NCI-H69 (cell line): Measurements from ENCODE around the gene SRMS.

Experiments
- DNase-seq: peaks from one replicate; lab custom pipeline; 2025; lab: John Stamatoyannopoulos, UW

The SRMS gene

DNA sequence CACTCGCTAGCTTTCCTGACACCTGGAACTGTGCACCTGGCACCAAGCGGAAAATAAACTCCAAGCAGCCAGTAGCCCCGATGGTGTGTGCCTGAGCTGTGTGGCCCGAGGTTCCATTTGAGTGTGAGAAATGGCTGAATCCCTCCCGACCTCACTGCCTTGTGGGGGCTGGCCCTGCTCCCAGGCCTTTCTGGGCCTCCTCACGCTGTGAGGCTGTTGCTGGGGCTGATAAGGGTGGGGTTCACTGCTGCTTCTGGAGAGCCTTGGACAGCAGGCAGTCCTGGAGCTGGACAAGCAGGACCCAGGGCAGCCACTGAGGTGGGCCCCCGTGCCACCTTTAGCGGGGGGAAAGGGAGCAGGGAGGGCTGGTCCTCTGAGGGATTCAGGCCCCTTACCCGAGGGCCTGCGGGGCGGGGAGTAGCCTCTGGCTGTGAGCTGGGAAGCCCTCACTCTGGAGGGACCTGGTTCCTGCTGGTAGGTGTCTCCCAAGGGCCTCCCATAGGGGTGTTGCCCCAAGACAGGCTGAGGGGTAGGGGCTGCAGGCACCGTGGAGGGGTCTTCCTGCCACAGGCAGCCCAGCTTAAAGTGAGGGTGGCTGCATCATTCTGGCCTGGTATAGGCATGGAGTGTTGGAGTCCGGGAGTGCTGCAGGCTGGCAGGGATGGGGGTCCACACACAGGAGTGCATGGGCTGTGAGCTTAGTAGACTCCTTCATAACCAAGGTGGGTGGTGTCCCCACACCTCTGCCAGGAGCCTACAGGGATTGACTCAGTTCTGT, 25.3 kb downstream of the SRMS start:
- DNase-seq: no peak

DNA sequence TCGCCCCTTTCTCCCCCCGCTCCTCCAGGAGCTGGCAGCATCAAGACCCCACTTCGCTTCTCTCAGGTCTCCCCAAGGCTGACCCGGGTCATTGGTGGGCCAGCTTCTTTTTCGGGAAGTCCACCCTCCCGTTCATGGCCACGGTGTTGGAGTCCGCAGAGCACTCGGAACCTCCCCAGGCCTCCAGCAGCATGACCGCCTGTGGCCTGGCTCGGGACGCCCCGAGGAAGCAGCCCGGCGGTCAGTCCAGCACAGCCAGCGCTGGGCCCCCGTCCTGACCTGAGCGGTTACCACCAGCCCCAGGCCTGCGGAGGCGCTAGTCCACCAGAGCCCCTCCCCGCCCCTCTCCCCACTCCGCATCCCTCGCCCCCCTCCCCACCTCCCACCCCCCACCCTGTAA, 25.9 kb downstream of the SRMS start:
- DNase-seq: no peak

DNA sequence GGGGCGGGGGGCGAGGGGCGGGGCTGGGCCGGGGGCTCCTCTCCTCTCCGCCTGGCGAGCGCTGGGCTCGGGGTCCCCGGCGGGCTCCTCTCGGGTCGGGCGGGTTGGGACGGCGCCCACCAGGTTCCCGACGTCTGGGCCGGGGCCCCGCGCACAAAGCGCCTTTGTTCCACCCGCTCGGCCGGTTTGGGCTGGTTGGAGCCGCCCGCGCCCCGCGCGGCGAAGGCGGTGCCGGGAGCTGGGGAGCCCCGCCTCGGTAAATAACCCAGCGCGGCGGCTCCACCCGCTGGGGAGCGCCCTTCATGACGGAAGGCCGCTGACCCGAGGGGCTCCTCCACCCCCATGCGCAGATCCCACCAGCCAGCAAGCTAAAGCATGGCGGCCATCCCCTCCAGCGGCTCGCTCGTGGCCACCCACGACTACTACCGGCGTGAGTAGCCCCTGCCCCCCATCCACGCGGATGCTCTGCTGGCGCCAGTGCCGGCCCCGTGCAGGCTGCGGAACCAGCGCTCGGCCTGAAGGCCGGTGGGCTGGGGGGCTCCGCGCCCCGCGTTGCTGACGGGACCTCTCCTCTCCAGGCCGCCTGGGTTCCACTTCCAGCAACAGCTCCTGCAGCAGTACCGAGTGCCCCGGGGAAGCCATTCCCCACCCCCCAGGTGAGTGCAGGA, 26.5 kb downstream of the SRMS start:
- DNase-seq: peak; percentile 61

DNA sequence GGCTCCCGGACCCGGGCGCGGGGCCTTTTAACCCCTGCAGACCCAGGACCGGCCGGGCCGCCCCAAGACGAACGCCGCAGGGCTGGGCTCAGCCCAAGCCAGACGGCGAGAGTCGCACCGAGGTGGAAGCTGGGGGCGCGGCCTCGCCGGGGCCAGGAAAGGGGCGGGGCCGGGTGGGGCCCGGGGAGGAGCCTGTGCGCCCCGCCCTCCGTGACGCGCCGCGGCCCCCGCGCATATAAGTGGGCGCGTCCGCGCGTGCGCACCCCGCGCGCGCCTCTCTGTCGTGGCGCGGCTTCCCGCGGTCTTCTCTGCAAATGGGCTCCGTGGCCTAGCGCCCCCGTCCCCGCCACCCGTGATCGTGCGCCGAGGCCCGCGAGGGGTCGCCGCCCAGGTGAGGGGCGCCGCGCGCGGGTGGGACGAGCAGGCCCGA, 27.0 kb downstream of the SRMS start, which contains the start of gene PPDPF:
TSS of gene PPDPF (plus strand) at position 262 of the 430 bp plus-strand sequence. CDS start 544 bp downstream, outside the sequence.
- DNase-seq: peak; percentile 84

DNA sequence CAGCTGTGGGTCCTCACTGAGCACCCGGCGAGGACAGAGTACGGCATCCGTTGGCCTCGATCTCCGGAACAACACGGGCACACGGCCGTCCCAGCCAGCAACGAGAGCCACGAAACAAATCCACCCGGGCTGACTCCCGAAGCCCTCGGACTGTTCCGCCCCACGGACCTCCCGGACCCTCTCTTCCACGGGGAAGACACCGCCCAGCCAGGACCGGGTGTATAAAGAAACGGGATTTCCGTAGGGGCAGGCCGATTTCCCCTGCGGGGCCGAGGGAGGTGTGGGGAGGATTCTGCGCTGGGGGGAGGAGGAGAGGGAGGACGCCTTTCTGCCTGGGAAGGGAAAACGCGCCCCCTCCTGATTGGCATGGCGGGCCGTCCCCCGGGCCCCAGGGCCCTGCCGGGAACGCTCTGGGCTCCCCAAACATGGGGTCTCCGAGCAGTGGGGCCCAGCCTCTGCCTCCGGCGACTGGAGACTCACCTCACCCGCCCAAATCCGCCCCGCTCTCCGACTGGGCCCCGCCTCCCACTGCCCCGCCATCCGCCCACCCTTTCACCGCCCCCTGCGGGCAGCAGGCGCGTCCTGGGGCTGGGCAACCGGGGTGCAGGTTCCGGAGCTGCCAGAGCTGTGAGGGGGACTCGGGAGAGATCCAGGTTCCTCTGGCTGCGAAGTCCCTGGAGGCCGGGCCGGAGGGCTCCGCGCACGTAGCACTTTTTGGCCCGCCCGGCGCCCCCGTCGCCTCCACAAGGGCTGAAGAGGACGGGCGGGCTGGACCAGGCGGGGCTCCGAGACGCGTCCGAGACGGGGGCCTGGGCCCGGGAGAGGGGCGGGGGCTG, 27.7 kb downstream of the SRMS start:
- peak; percentile 68 for DNase-seq

DNA sequence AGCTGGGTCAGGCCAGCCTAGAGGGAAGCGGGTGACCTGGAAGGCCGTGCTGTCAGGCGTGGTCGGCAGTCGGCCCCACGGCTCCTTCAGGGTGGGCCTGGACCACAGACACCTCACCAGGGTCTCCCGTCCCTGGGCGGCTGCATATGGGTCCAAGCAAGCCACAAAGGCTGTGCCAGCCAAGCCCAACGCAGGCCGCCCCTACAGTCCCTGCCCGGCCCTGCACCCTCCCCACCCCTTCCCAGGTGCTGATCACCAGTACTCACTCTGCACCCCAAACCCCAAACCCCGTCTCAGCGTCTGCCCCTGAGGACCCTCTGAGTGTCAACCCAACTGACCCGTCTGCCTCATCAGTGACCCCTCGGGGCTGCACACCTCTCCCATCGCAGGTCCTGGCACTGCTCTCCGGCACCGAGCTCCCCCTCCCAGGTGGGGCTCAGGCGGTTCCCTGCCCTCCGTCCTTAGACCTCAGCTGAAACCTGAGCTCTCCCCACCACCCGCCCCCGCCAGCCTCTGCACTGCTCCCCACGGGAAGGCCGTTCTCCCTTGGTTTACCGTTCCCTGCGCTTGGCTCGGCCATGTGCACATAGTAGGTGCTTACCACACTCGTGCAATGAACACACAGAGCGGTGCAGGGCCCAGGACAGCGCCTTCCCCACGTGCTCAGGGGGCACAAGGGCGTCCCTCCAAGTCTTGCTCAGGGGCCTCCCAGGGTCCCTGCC, 28.4 kb downstream of the SRMS start:
- no peak for DNase-seq

DNA sequence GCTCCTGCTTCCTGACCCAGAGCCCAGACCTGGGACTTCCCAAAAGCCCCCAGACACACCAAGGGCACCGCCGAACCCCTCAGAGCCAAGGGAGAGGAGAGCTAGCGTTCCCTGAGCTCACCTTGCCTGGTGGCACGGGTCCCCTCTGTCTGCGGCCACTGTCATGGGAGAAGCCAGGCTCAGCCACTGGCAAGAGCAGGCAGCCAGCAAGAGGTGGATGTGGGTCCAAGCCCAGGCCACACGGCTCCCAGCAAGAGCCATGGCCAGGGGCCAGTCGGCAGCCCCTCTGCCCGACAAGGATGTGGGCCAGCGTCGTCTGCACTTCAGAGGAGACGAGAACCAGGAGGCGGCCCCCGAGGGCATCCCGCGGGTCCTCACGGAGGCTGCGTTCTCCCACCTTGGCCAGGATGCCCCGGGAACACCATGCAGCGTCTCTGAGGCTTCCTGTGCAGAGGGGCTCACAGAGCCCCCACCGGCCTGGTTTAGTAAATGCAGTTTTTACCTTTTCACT, 29.1 kb downstream of the SRMS start:
- no peak for DNase-seq

DNA sequence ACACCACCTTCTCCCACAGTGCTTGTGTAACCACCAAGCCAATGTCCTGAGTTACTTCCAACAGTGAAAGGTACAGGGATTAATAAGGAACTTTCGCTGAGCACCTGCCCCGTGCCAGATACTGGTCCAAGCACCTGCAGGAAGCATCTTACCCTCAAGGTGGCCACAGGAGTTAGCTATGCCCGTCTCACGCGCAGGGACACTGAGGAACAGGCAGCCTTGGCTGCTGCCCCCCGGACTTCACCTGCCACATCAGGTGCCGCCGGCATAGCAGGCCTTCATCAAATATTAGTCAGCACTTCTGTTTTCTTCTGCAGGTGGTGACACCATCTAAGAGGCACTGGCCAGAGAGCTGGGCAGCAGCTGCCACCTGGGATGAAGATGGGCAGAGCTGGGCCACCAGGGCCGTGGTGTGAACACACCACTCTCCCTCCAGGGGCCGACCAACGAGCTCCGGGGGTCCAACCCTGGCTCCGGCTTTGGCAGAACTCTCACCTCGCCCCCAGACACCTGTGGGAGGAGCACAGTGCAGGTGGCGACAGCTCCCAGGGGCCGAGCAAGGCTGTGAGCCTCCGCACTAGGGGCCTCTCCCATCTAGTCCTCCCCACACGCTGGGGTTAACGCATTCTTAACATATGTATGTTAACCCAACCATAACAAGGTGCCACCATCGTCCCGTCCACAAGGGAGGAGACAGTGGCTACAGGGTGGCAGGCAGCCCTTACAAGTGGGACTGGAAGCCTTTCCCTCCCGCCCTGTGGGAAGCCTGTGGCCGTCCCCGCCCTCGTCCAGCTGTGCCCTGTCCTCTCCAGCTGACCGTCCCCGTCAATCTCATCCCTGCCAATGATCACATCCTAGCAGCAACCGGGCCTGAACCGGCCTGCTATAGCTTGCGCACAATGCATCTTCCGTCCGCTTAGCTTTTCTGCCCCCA, 29.9 kb downstream of the SRMS start:
- DNase-seq: no peak

DNA sequence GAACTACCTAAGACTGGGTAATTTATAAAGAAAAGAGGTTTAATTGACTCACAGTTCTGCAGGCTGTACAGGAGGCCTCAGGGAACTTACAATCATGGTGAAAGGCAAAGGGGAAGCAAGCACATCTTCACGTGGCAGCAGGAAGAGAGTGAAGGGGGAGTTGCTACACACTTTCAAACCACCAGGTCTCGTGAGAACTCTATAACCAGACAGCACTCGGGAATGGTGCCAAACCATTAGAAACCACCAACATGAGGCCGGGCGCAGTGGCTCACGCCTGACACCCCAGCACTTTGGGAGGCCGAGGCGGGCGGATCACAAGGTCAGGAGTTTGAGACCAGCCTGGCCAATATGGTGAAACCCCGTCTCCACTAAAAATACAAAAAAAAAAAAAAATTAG, 33.0 kb downstream of the SRMS start:
- DNase-seq: peak; percentile 7

DNA sequence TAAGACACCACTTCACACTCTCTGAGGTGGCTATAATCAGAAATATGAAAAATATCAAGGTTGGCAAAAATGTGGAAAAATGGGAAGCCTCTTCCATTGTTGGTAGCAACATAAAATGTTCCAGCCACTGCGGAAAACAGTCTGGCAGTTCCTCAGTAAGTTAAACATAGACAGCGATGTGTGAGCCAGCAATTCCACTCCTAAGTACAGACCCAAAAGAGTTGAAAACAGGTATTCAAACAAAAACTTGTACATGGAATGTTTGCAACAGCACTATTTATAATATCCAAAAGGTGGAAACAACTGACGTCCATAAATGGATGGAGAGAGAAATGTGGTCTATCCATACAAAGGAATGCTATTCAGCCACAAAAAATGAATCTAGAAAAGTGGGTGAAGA, 34.3 kb downstream of the SRMS start:
- DNase-seq: no peak

DNA sequence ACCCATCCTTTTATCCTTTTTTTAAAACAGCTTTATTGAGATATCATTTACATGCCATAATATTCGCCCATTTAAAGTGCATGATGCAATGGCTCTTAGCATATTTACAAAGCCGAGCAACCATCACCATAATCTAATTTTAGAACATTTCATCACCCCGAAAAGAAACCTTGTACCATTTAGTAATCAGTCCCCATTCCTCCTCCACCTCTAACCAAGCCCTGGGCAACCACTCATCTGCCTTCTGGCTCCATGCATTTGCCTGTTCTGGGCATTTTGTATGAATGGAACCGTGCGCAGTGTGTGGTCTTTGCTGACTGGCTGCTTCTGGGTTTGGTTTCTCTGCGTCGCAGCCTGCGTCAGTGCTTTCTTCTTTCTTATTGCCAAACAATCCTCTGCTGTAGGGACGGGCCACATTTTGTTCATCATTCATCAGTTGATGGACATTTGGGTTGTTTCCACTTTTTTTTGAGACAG, 38.4 kb downstream of the SRMS start:
- DNase-seq: no peak

DNA sequence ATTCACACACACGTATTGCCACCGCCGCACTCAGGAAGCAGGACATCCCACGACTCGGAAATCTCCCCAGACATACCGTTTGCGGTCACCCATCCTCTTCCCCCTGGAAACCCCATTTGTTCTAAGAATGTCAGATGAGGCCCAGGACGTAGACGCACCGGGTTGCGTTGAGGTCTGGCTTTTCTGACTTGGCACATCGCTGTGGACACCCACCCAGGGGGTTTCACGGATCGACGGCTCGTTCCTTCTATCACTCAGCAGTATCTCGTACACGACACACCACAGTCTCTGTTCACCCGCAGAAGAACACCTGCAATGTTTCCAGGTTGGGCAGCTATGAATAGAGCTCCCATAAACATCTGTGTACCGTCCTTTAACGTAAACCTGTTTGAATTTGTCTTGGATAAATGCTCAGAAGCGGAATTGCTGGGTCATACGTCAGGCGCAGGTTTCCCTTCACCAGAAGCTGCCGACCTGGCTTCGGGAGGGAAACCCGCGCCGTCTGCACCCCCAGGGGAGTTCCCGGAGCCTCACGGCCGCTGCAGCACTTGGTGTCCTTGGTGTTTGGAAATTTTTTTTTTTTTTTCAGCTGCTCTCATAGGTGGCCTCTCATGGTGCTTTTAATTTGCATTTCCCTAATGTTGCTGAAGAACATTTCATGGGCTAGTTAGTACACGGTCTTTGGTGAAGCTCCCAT, 39.3 kb downstream of the SRMS start:
- DNase-seq: no peak

DNA sequence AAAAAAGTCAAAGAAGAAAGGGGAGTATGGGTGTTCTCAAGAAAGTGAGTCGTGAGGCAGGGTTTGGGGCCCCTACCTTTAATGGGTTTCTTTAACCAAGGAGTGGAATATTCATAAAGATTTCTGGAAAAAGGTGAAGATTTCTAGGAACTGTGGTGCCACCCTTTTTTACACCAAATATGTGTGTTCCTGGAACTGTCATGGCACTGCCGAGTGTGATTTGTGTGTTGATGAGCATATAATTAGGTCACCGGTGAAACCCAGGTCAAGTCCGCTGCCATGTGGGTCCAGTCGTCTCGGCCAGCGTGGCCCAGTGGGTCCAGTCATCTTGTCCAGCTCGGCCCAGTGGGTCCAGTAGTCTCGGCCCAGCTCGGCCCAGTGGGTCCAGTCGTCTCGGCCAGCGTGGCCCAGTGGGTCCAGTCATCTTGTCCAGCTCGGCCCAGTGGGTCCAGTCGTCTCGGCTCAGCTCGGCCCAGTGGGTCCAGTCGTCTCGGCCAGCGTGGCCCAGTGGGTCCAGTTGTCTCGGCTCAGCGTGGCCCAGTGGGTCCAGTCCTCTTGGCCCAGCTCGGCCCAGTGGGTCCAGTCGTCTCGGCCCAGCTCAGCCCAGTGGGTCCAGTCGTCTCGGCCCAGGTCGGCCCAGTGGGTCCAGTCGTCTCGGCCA, 40.3 kb downstream of the SRMS start:
- no peak for DNase-seq

DNA sequence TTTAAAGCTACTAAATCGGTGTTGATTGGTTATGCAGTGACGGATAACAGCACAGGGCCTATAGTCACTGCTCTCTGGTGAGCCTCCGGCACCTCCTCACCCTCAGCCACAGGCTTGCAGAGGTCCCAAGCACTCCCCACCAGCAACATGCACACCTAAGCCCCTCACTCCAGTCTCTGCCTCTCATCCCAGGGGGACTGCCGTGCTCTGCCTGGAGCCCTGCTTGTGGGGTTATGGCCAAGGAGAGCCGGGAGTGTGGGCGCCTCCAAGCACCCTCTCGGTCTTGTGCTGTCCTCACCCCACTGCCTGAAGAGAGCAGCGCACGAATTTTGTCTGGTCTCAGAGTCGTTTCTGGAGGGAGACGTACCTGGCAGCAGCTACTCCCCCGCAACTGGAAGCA, 41.8 kb downstream of the SRMS start:
- no peak for DNase-seq

DNA sequence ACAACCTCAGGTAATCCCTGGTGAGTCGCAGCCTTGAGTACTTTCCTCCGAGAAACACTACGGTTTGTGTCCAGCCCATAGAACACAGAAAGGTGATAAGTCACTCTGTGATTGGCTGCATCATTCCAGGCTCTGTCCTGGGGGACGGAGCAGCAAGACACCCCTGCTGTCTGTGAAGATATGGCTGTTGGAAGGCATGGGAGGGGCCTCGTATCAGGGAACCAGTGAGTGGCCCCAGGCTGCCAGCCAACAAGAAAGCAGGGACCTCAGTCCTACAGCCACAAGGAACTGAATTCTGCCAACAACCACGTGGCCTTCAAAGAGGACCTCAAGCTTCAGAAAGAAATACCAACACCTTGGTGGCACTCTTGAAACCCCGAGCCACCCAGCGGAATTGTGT, 42.3 kb downstream of the SRMS start:
- DNase-seq: no peak

DNA sequence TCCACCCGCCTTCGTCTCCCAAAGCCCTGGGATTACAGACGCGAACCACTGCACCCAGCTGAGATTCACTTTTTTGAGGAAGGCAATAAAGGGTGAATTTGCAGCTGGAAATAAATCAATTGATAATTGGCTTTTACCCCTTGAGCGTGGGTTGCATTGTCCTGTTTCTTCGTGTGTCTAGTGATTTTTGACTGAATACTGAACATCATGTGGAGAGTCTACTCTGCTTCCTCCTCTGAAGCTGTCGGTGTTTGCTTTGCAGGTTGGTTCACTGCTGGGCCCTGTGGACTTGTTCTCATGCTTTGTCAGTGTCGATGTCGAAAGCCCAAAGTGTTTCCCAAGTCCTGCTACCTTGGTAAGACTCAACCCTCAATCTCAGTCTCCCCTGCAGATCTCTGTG, 42.9 kb downstream of the SRMS start:
- DNase-seq: no peak

DNA sequence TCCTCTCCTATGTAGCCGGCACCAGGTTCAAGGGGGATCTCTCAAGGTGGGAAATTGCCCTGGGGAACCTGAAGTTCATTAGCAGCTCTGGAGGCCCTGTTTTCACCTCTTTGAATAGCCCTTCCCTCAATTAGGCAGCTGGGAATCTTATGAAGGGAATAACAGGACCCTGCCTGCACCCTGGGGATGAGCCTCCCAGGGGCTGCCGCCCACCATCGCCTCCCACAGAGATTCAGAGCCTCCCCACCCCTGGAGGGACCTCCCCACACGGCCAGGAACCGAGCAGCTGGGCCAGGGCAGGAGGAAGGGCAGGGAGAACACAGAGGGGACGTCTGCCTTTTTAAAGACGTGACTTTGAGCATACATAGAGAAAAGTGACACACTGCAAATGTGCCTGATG, 44.0 kb downstream of the SRMS start:
- DNase-seq: peak; percentile 28

DNA sequence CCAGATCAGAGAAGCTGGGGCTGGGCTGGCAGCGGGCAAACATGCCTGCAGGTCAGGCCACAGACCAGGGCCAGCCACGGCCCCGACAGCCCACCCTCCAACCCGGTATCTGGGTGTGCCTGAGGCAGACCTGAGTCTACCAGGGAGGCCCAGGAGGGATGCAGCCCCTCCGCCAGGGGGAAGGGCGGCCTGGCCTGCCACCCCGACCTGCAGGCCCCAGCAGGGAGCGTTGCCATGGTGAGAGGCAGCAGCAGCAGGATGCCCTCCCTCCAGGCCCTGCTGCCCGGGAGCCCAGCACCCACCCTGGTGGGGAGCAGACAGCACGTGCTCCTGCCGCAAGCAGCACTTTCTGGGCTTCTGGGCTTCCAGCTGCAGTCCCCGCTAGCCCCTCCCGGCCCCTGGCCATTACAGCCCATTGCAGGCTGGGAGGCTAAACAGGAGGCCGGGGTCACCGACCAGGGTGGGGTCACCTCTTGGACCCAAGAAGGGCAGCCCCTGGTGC, 44.8 kb downstream of the SRMS start:
- peak; percentile 82 for DNase-seq
